Breast epithelium (tissue), 4 donors: ENCODE measurements around the gene KLRF1. TPM values are rescaled to one million over a fixed set of nuclear protein-coding genes. Genes with fewer than 3 reads are reported as not detected.

Experiments used
- DNase-seq, 2 donors: peaks; one replicate each; pipeline ENCODE4 v3.0.0-alpha.2; 2019; ENCODE audit warnings: low spot score in 2 of 2
- H3K27ac ChIP-seq, 2 donors: fragments of 200-600 bp; sonication (generic) in 1 of 2; one replicate each; pipeline ENCODE4 v1.5.1; 2016 to 2019; ENCODE audit warnings: mild to moderate bottlenecking in 1 of 2
- H3K27me3 ChIP-seq, 2 donors: fragments of 200-600 bp; sonication (generic) in 1 of 2; one replicate each; pipeline versions ENCODE4 v1.5.1 to v1.6.0; 2017 to 2019; ENCODE audit warnings: control low read depth in 1 of 2, mild to moderate bottlenecking in 1 of 2
- H3K36me3 ChIP-seq: fragments of 200-600 bp; one replicate; pipeline ENCODE4 v1.5.1; 2019
- H3K4me1 ChIP-seq, 2 donors: fragments of 200-600 bp; sonication (generic); one replicate each; pipeline ENCODE4 v1.5.1; 2016 to 2019; ENCODE audit warnings: control low read depth in 1 of 2
- H3K4me3 ChIP-seq, 3 donors: fragments of 200-600 bp; sonication (generic); 1 replicate in 2 of 3; 2 replicates in 1 of 3; pipeline ENCODE4 v1.5.1; 2016 to 2019; ENCODE audit warnings: mild to moderate bottlenecking in 3 of 3, moderate library complexity in 2 of 3
- H3K9me3 ChIP-seq, 2 donors: fragments of 200-600 bp; sonication (generic) in 1 of 2; one replicate each; pipeline ENCODE4 v1.5.1; 2016 to 2019; ENCODE audit warnings: control low read depth in 1 of 2
- CTCF ChIP-seq, 3 donors: fragments of 450-650 bp; IDR thresholded peaks; one replicate each; pipeline ENCODE4 v1.5.1; 2016 to 2017; ENCODE audit warnings: antibody characterized with exemption in 3 of 3, mild to moderate bottlenecking in 3 of 3, moderate library complexity in 3 of 3
- POLR2A ChIP-seq: fragments of 450-650 bp; IDR thresholded peaks from one replicate; pipeline ENCODE4 v1.6.1; 2016; ENCODE audit warnings: antibody characterized with exemption, mild to moderate bottlenecking, moderate library complexity
- POLR2AphosphoS5 ChIP-seq, 3 donors: sonication (generic); formaldehyde crosslinking; IDR thresholded peaks; one replicate each; pipeline ENCODE4 v1.6.1; 2017; ENCODE audit warnings: antibody characterized with exemption in 3 of 3
- intact Hi-C: fragments of 100-400 bp; cut with DNase I; formaldehyde crosslinking; loops from one replicate; pipeline ENCODE4 v1.15.1; 2023; ENCODE audit warnings: low total_unique reads
- total RNA-seq, 3 donors: library from RNA; depleted of rRNA; stranded (reverse); fragments of >200 nt; gene quantifications; one replicate each; pipeline ENCODE4 v1.1.0, GENCODE V29; 2016

Gene KLRF1
- total RNA-seq, 3 donors from 2014 or later, result 0.32 to 0.44 TPM; not detected in 1

- Histone ChIP-seq H3K27me3 (no peaks in the 10 kb centered on the region), H3K4me3 (no peak overlapping the region), H3K36me3 (no peaks in the 10 kb centered on the region), H3K4me1 (no peaks in the 10 kb centered on the region), H3K27ac (no peak overlapping the region), H3K9me3 (peaks cover 0 to 6% of the 10 kb centered on the region in 2 donors)
- no peak for DNase-seq
- intact Hi-C loops, result no loop called here
- TF ChIP-seq POLR2A (no peak), CTCF (IDR thresholded peaks at IDR 0.05) (no peak), POLR2AphosphoS5 (IDR thresholded peaks at IDR 0.05) (no peak)
These were observed 33.4 kb upstream of the KLRF1 start for GRCh38 chr12:9793779-9794395.

GRCh38 chr12:9794484-9795093, 32.7 kb upstream of the KLRF1 start:
- Histone ChIP-seq H3K4me1 (no peaks in the 10 kb centered on the region), H3K4me3 (no peak overlapping the region), H3K9me3 (peaks cover 0 to 6% of the 10 kb centered on the region in 2 donors), H3K36me3 (no peaks in the 10 kb centered on the region), H3K27ac (no peak overlapping the region), H3K27me3 (no peaks in the 10 kb centered on the region)
- no peak for DNase-seq
- intact Hi-C loops, result no loop called here
- no peak for TF ChIP-seq POLR2A
- TF ChIP-seq POLR2AphosphoS5 (IDR thresholded peaks at IDR 0.05), result no peak
- no peak for TF ChIP-seq CTCF (IDR thresholded peaks at IDR 0.05)

- Histone ChIP-seq H3K27ac (no peak overlapping the region), H3K4me1 (no peaks in the 10 kb centered on the region), H3K4me3 (no peak overlapping the region), H3K27me3 (no peaks in the 10 kb centered on the region), H3K9me3 (no peaks in the 10 kb centered on the region), H3K36me3 (no peaks in the 10 kb centered on the region)
- TF ChIP-seq POLR2A, result no peak
- TF ChIP-seq CTCF (IDR thresholded peaks at IDR 0.05), result no peak
- no peak for TF ChIP-seq POLR2AphosphoS5 (IDR thresholded peaks at IDR 0.05)
- intact Hi-C loops, result no loop called here
- no peak for DNase-seq
These were observed 31.3 kb upstream of the KLRF1 start for GRCh38 chr12:9795945-9796344.

GRCh38 chr12:9796346-9796745, 30.9 kb upstream of the KLRF1 start:
- H3K4me3 ChIP-seq, result no peak overlapping the region
- H3K4me1 ChIP-seq, result no peaks in the 10 kb centered on the region
- intact Hi-C loops, result no loop called here
- H3K27ac ChIP-seq, result no peak overlapping the region
- no peak for TF ChIP-seq POLR2A
- TF ChIP-seq CTCF (IDR thresholded peaks at IDR 0.05), result no peak
- TF ChIP-seq POLR2AphosphoS5 (IDR thresholded peaks at IDR 0.05), result no peak
- H3K9me3 ChIP-seq, result no peaks in the 10 kb centered on the region
- DNase-seq, result no peak
- no peaks in the 10 kb centered on the region for H3K27me3 ChIP-seq
- no peaks in the 10 kb centered on the region for H3K36me3 ChIP-seq

- no peak for TF ChIP-seq POLR2A
- no peak for TF ChIP-seq POLR2AphosphoS5 (IDR thresholded peaks at IDR 0.05)
- no peak for TF ChIP-seq CTCF (IDR thresholded peaks at IDR 0.05)
- Histone ChIP-seq H3K27me3 (no peaks in the 10 kb centered on the region), H3K36me3 (no peaks in the 10 kb centered on the region), H3K4me1 (no peaks in the 10 kb centered on the region), H3K9me3 (no peaks in the 10 kb centered on the region), H3K4me3 (no peak overlapping the region), H3K27ac (no peak overlapping the region)
- intact Hi-C loops, result no loop called here
- DNase-seq, result no peak
These were observed 30.3 kb upstream of the KLRF1 start for GRCh38 chr12:9796971-9797370.
